HG03097 (cell line): ENCODE measurements around the gene ZNF354C.

Experiments used
- ATAC-seq: cut with Tn5 transposase; IDR thresholded peaks from one replicate; pipeline ENCODE4 v1.9.1; 2021; ENCODE audit not compliant: unreplicated experiment, low FRiP score

Gene ZNF354C

DNA sequence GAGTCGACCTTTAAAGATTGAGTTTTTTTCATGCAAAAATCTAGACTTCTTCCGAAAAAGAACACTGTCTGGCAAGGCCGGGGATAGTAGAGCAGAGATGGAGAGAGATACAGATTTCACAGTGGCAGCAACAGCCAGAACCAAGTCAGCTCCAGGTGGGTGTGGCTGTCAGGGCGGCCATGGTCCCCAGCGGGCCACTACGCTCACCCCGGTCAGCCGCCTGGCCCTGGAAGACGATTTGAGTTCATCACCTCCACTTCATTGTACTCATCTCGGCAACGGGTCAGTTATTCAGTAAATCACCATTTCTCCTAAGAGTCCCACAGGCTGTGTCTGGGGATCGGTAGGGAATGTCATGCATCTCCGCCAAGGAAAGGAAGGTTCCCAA lies 53.0 kb downstream of the ZNF354C start:
- no peak for ATAC-seq

DNA sequence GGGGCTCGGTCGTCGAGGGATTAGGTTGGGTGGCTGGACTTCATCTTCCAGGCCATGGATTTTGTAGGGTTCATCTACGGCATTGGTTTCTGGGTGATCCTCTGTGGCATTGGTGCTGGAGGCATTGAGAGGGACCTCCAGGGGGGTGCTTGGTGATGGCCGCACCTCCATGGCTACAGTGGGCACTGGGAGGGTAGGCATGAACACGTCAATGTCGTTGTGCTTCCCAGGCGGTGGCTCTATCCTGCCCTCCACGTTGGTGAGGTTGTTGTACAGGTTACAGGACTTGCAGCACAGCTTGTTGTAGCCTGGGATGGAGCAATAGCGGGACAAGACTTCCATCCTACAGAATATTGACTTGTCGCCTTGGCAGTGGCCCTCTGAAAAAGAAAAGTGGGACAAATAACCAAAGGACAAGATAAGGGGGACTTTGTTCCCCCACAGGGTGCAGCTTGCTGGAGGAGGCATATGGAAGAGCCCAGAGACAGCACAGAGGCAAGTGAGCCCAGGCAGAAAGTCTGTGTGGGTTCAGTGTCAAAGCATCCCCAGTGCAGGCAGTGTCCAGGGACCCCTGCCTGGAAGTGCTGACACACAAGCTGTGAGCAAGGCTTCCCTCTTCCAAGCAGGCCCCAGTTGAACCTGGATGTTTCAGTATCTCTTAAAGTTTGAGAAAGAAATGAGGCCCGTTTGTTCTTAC lies 53.9 kb downstream of the ZNF354C start:
- no peak for ATAC-seq

DNA sequence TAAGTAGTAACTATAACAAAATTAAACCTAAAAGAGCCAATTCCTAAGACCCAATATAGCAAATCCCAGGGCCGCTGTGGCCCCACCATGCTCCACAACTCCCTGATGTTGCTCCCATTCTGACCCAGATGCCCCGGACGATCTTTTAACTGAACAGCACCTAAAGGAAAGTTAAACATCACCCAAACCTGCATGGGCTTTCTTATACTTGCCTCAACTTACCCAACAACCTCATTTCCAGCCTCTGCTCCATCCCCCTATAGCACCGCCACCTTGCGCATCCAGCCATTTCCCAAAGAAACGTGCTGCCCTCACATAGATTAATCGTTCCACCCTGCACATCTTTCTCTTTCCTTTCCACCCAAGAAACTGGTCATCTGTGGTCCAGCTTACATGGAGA lies 54.6 kb downstream of the ZNF354C start:
- no peak for ATAC-seq

DNA sequence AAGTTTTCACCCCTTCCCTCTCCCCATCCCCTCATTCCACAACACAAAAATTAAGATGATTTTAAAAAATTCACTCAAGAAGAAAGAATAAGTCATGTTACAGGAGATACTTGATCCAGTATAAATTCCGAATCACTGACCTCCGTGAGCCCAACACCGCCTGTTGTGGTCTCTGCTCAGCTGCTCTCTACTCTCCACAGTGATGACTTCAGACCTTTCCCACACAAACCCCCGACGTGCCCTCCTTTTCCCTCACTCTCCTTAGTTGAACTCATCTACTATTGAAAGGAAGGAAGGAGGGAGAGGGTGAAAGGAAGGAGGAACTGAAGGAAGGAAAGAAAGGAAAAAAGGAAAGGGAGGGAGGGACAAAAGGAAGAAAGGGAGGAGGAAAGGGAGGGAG lies 55.1 kb downstream of the ZNF354C start:
- no peak for ATAC-seq

DNA sequence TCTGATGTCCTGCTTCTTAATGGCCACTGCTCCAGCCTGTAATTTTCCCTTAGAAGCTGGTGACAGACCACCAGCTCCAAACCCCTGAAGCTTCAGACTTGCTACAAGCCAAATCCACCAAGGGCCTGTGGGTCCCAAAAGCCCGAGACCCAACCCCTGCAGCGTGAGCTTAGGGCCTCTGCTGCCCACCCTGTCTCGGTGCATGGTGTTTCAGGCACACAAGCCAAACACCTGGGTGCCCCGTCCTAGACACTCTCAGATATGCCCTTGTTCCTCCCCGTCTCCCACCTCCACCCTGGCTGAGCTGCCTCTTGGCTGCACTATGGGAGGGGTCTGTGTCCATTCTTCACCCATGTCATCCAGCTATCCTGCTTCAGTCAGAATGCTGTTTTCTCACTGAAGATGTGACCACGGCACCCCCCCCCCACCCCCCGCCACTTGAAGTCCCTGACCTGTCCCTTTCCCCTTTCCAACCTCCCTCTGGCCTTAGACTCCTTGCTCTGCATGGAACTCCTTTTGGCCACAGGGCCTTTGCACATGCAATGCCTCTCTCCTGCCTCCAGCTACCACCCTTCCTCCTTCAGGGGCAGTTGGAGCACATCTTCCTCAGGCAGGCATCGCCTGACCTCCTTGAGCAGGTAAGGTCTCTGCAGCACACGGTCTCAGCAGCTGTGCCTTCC lies 55.8 kb downstream of the ZNF354C start:
- no peak for ATAC-seq

GRCh38 chr5:179118338-179118737 lies 58.2 kb downstream of the ZNF354C start:
- no peak for ATAC-seq

- ATAC-seq, result no peak
These were observed 58.7 kb downstream of the ZNF354C start for GRCh38 chr5:179118756-179119414.

GRCh38 chr5:179119415-179120170 lies 59.4 kb downstream of the ZNF354C start:
- ATAC-seq, result no peak

DNA sequence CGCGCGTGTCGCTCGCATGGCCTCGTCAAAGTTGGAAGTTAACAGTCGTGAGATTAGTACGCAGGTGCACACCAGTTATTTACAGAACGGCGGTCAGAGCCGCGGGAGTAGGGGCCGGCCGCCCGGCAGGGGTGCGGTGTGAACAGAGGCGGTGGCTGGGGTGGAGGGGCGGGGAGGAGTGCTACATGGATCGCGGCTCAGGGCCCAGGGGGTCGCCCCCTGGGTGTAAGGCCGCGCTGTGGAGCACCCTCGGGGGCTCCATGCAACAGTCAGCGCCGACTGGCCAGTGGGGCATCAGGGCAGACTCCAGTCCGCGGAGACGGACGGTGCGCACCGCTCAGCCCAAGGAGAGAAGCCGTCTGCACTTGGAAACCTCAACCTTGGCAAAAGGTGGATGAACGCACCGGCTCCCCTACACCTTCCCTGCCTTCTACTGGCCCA lies 60.3 kb downstream of the ZNF354C start:
- ATAC-seq, result no peak

DNA sequence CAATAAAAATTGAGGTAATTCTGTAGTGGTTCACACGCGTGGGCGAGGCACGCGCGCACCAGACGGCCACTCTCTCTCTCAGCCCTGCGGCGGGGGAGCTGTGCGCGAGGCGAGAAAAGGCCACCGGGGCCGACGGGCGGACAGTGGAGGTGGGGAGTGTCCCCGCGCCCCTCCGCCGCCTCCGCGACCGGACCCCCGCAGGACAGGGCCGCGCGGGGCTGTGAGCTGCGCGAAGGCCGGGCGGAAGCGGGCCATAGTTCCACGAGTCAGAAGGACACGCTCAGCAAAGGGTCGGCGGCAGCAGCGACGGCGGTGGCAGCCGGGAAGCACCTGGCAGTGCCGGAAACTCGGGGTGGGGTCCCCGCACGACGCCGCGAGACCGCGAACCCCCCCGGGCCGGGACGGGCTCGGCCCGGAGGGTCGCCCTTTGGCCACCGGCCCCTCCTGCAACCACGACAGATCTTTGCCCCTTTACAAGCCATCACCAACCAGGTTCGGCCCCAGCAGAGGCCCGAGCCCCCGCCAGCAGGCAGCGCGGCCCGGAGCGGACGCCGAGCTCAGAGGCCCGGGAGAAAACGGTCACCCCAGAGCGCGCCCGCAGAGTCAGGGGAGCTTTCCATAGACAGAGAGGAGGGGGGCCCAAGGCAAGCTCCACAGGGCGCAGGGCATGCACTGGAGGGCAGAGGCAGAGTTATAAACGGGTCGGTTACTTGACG lies 60.9 kb downstream of the ZNF354C start:
- no peak for ATAC-seq

GRCh38 chr5:179121667-179122111 lies 61.5 kb downstream of the ZNF354C start:
- no peak for ATAC-seq

DNA sequence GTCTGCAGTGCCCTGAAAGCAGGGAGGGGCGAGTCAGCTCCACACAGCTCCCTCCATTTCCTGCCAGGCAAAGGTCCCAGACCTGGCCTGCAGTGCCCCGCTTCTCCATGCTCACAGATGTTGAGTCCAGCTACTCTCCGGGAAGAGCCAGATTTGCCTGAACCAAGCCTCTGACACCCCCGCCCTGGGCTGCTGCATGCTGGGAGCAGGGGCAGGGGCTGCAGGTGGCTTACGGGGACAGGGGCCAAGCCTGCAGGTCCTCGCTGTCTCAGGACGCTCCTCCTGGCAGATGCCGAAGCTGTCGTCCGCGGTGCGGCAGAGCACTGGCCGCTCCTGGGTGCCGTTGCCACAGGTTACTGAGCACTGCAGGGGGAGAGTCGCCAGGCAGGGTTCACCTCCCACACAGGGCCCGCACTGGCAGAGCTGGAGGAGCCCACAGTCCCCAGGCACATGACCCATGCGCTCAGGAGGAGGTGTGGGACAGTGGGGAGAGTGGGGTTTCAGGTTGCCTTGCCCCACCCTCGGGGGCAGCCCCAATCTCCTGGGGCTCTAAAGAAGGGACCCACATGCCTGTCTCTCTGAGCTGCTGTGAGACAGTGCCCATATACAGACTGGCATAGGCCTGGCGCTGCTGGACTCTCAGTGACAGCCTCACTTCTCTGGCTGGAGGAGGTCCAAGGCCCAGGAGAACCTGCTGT lies 62.4 kb downstream of the ZNF354C start:
- ATAC-seq, result no peak

GRCh38 chr5:179123109-179123426 lies 62.9 kb downstream of the ZNF354C start:
- ATAC-seq, result no peak

GRCh38 chr5:179123491-179124272 lies 63.5 kb downstream of the ZNF354C start:
- no peak for ATAC-seq

- ATAC-seq, result no peak
These were observed 64.2 kb downstream of the ZNF354C start for GRCh38 chr5:179124273-179124852.

GRCh38 chr5:179124853-179125788 lies 64.9 kb downstream of the ZNF354C start:
- ATAC-seq, result no peak

DNA sequence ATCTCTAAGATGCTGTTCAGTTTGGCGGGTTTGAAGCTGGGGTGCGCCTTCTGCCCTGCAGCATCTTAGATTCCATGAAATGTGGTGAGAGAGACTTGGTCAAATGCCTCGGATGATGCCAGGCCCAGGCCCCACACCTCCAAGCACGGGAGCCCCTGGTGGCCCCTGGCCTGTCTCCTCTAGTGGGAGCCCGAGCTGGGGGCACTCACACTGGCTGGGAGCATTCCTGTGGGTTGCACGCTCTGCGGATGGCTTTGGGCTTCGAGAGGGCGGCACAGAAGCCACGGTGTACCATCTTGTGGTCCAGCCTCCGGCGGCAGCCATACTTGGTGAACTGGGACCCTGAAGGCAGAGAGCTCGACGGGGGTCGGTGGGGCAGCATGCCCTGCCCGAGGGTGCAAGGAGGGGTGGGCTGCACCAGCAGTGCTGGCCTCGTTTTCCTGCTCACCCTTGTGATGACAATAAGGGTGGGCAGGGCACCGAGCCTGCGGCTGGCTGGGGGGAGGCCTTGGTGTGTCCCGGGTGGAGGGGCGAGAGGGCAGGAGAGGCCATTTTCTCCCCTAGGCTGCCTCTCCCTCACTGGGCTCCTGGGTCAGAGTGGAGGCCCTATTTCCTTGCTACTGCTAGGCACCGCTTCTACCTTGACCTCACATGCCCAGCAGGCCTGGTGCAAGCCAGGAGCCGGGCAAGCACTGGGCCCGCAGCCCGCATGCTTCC lies 65.8 kb downstream of the ZNF354C start:
- no peak for ATAC-seq
